ACC112 (cell line): ENCODE measurements around the gene PRDM16.

Source experiments
- H2AFZ ChIP-seq: fragments of 200-600 bp; sonication (generic); one replicate; pipeline ENCODE4 v1.6.0; 2017; ENCODE audit warnings: antibody characterized with exemption, low read length; ENCODE audit not compliant: unreplicated experiment
- H3K27ac ChIP-seq: fragments of 200-600 bp; sonication (generic); 2 replicates; pipeline ENCODE4 v1.5.1; 2014; ENCODE audit warnings: low read depth, mild to moderate bottlenecking, antibody characterized with exemption, low read length, moderate library complexity
- H3K27me3 ChIP-seq: fragments of 200-600 bp; sonication (generic); 2 replicates; pipeline ENCODE4 v1.6.1; 2014; ENCODE audit warnings: mild to moderate bottlenecking, antibody characterized with exemption, low read length, moderate library complexity, mixed read lengths; ENCODE audit not compliant: insufficient read depth
- H3K36me3 ChIP-seq: fragments of 200-600 bp; sonication (generic); 2 replicates; pipeline ENCODE4 v1.6.1; 2016; ENCODE audit warnings: mild to moderate bottlenecking, antibody characterized with exemption, low read length, moderate library complexity, mixed read lengths; ENCODE audit not compliant: insufficient read depth
- H3K4me1 ChIP-seq: fragments of 200-600 bp; sonication (generic); one replicate; pipeline ENCODE4 v1.6.1; 2016; ENCODE audit warnings: low read length, mixed read lengths; ENCODE audit not compliant: insufficient read depth, unreplicated experiment, control insufficient read depth
- H3K4me3 ChIP-seq: fragments of 200-600 bp; sonication (generic); 2 replicates; pipeline ENCODE4 v1.5.1; 2014; ENCODE audit warnings: mild to moderate bottlenecking, low read depth, low read length
- H3K79me2 ChIP-seq: fragments of 200-600 bp; sonication (generic); one replicate; pipeline ENCODE4 v1.6.0; 2016; ENCODE audit warnings: low read length; ENCODE audit not compliant: control insufficient read depth, unreplicated experiment, insufficient read depth

The PRDM16 gene

GRCh38 chr1:3126756-3127678 lies 58.0 kb downstream of the PRDM16 start:
- Histone ChIP-seq H2AFZ (peak overlapping the region; percentile 31), H3K36me3 (no peaks in the 10 kb centered on the region), H3K27ac (peak overlapping the region; percentile 58), H3K79me2 (no peaks in the 10 kb centered on the region), H3K4me3 (peak overlapping the region; percentile 66), H3K4me1 (peaks cover 13% of the 10 kb centered on the region), H3K27me3 (no peaks in the 10 kb centered on the region)

GRCh38 chr1:3127738-3128137 lies 58.7 kb downstream of the PRDM16 start:
- Histone ChIP-seq H3K27ac (peak overlapping the region; percentile 58), H3K4me3 (peak overlapping the region; percentile 66), H3K79me2 (no peaks in the 10 kb centered on the region), H3K27me3 (no peaks in the 10 kb centered on the region), H3K36me3 (no peaks in the 10 kb centered on the region), H3K4me1 (peaks cover 13% of the 10 kb centered on the region), H2AFZ (no peak overlapping the region)

- Histone ChIP-seq H3K79me2 (no peaks in the 10 kb centered on the region), H3K27me3 (no peaks in the 10 kb centered on the region), H3K27ac (no peak overlapping the region), H3K4me1 (peaks cover 21% of the 10 kb centered on the region), H3K4me3 (no peak overlapping the region), H2AFZ (no peak overlapping the region), H3K36me3 (no peaks in the 10 kb centered on the region)
Observed at GRCh38 chr1:3128431-3129132, 59.6 kb downstream of the PRDM16 start.

- Histone ChIP-seq H3K27ac (no peak overlapping the region), H3K36me3 (no peaks in the 10 kb centered on the region), H3K4me1 (peaks cover 25% of the 10 kb centered on the region), H3K4me3 (no peak overlapping the region), H3K79me2 (no peaks in the 10 kb centered on the region), H2AFZ (no peak overlapping the region), H3K27me3 (no peaks in the 10 kb centered on the region)
Observed at GRCh38 chr1:3129133-3129490, 60.1 kb downstream of the PRDM16 start.

GRCh38 chr1:3130268-3130667 lies 61.3 kb downstream of the PRDM16 start:
- Histone ChIP-seq H3K4me1 (peaks cover 25% of the 10 kb centered on the region), H3K36me3 (no peaks in the 10 kb centered on the region), H3K79me2 (no peaks in the 10 kb centered on the region), H3K27me3 (no peaks in the 10 kb centered on the region), H2AFZ (no peak overlapping the region), H3K4me3 (no peak overlapping the region), H3K27ac (no peak overlapping the region)

GRCh38 chr1:3132660-3133059 lies 63.7 kb downstream of the PRDM16 start:
- Histone ChIP-seq H3K4me1 (peaks cover 15% of the 10 kb centered on the region), H2AFZ (no peak overlapping the region), H3K27me3 (no peaks in the 10 kb centered on the region), H3K36me3 (no peaks in the 10 kb centered on the region), H3K79me2 (no peaks in the 10 kb centered on the region), H3K4me3 (no peak overlapping the region), H3K27ac (no peak overlapping the region)

GRCh38 chr1:3133686-3134085 lies 64.7 kb downstream of the PRDM16 start:
- Histone ChIP-seq H3K79me2 (no peaks in the 10 kb centered on the region), H3K27me3 (no peaks in the 10 kb centered on the region), H2AFZ (no peak overlapping the region), H3K36me3 (no peaks in the 10 kb centered on the region), H3K27ac (no peak overlapping the region), H3K4me3 (no peak overlapping the region), H3K4me1 (peaks cover 11% of the 10 kb centered on the region)

- Histone ChIP-seq H3K79me2 (no peaks in the 10 kb centered on the region), H3K4me3 (no peak overlapping the region), H3K27ac (no peak overlapping the region), H2AFZ (no peak overlapping the region), H3K27me3 (no peaks in the 10 kb centered on the region), H3K4me1 (peaks cover 11% of the 10 kb centered on the region), H3K36me3 (no peaks in the 10 kb centered on the region)
Observed at GRCh38 chr1:3134381-3135072, 65.5 kb downstream of the PRDM16 start.

GRCh38 chr1:3135073-3135702 lies 66.2 kb downstream of the PRDM16 start:
- no peaks in the 10 kb centered on the region for H3K27me3 ChIP-seq
- H3K27ac ChIP-seq = no peak overlapping the region
- no peak overlapping the region for H3K4me3 ChIP-seq
- no peaks in the 10 kb centered on the region for H3K36me3 ChIP-seq
- H3K4me1 ChIP-seq = peaks cover 11% of the 10 kb centered on the region
- no peak overlapping the region for H2AFZ ChIP-seq
- H3K79me2 ChIP-seq = no peaks in the 10 kb centered on the region

- H2AFZ ChIP-seq = no peak overlapping the region
- no peaks in the 10 kb centered on the region for H3K79me2 ChIP-seq
- peaks cover 11% of the 10 kb centered on the region for H3K4me1 ChIP-seq
- H3K27ac ChIP-seq = no peak overlapping the region
- H3K36me3 ChIP-seq = no peaks in the 10 kb centered on the region
- no peak overlapping the region for H3K4me3 ChIP-seq
- H3K27me3 ChIP-seq = no peaks in the 10 kb centered on the region; the same call in 1 of the 2 replicates
Observed at GRCh38 chr1:3135744-3136455, 66.9 kb downstream of the PRDM16 start.
